Stimulated activated CD4-positive, alpha-beta T cell treated with anti-CD3 and anti-CD28 coated beads, Interleukin-12 subunit alpha, Interleukin-12 subunit beta, amount 100 ng/mL, for 4 hours (primary cell): Measurements from ENCODE around the gene SLC6A7.

Experiments
- DNase-seq: peaks from one replicate; pipeline ENCODE4 v3.0.0-alpha.2; 2020

The SLC6A7 gene

DNA sequence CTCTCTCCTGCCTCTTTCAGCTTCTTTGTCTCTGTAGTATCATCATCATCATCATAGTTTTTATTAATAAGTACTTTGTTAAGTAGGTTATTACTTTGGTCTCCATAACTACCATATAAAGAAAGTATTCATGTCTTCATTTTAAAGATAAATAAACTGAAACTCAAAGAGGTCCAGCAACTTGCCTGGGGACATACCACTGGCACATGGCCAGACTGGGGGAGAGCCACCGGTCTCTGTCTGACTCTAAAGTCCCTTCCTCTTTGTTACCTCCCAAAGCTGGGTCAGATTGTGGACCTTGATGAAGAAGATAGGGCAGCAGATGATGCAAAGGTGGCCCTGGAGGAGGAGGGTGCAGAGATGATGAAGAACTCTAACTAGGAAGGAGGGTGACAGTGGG is 14.8 kb upstream of the SLC6A7 start:
- no peak for DNase-seq

DNA sequence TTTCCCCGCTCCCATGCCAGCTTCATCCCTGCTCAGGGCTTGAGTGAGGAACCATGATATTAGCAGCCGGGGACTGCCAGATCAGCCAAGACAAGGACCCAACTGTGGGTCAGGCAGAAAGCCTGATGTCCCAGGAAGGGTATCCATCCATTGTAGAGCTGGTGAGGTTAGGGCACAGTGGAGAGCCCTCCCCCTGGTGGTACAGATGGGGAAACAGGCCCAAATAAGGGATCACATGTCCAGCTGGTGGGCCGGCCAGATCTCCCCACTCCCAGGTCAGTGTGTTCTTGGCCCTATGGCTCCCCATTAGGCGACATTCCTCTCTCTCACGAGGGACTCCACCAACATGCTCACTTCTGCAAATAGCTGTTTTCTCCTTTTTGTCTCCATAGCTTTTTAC is 14.3 kb upstream of the SLC6A7 start:
- DNase-seq = no peak

DNA sequence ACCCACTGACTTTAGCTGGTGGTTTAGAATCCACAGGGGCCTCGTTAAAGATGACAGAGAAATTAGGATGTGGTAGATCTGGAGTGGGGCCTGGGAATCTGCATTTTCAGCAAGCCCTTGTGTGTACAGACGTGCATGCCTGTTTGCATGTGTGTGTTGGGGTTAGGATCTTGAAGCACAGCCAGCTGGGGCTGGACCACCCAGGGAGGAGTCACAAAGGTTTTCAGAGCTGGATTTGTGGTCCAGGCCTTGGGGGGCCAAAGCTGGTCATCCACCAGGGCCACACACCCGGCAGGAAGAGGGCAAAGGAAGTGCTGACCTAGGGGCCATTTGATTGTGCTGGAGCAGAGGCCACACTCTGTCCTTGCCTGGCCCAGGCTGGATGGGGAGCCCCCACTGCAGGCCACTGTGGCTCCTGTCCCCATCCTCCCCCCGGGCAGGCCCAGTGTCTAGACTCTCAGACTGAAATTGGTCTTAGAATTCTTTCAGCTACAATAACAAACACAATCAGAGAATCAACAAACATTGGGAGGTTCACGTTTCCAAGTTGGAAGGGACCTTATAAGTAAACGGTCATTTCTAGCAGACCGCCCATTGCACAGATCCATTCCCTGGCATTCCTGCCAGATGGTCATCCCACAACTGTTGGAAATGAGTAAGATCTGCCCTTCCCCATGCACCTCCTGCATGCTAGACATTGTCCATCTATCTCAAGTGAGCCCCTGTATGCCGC is 13.0 kb upstream of the SLC6A7 start:
- no peak for DNase-seq

DNA sequence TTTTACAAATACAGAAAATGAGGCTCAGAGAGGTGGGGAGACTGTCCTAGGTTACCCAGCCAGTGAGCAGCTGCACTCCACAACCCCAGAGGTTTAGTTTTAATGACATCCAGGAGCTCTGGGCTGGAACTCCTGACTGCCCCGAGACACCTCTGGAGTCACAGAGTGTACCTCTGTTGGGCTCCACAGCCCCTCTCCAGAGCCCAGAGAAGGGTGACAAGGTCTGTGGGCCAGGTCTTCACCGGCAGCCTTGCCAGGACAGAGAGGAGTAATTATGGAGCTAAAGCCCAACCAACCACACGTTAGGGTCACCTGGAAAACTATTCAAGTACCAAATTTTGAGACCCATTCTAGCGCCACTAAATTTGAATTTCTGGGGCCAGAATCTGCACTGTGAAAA is 12.1 kb upstream of the SLC6A7 start:
- no peak for DNase-seq

DNA sequence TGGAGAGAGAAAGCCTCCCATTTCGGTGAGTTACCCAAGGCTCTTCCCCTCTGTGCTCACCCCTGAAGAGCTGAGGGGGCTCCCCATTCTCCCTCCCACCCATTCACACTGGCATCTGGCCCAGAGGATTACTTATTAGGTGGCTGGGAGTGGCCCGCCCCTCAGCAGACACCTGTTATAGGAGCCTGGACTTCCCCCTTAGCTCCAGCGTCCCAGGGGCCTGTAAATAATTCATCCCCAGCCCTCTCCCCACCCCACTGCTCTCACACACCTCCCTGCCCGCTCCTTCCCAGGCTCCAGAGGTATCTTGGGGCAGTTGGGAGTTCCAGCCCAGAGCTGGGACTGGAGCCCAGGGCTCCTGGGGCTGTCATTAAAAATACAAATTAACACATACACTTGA is 11.6 kb upstream of the SLC6A7 start:
- DNase-seq = no peak

DNA sequence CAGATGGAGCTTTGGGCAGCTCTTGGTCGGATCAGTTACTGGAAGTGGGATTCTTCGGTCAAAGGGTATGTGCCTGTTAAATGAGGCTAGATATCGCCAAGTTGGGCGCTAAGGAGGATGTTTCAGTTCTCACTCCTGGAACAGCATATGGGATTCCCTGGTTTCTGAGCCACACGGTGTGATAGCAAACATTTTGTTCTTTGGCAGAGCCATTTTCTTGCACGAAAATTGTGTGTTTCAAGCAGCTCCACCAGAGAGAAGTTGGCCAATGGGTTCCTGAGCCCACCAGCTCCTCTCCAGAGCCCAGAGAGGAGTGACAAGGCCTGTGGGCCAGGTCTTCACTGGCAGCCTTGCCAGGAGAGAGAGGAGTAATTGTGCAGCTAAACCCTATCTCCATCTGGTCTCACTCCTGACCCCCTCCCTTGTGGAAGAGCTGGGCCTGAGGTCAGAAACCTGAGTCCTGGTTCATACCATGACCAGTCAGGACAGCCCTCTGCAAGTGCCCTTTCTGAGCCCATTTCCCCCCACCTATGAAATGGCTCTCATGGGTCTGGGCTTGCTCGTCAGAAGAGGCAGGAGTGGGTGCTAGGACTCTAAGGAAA is 10.7 kb upstream of the SLC6A7 start:
- DNase-seq = no peak

DNA sequence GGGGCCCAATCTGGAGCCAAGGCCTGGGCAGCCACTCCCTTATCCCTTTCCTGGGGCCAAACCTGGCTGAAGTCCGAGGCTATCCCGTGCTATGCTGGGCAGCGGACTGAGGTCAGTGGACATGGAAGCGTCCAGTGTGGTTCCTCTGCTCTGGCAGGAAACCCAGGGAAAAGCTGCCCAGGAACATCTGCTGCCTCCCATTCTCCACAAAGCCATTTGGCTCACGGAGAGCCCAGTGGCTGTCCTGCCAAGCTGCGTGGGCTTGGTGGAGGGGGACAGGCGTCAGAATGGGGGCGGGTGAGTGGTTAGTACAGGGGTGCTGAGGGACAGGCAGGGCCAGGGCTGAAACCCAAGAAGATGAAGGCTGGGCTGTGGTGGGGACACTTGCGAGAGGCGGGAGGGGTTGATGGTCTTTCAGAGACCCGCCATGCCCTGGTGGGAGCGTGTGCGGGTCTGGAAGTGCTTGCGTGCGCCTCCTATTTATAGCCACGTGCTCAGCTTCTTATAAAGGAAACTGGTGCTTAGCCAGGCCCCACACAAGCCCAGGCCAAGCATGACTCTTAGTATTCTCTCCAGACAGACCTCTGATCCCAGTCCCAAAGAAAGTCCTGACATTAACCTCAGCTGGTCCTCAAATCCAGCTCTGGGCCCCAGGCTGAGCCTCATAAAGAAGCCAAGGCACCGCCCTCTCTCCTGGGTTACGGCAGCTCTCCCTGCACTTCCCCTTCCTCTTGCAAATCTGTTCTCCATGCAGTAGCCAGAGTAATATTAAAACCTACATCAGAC is 9.4 kb upstream of the SLC6A7 start:
- no peak for DNase-seq

DNA sequence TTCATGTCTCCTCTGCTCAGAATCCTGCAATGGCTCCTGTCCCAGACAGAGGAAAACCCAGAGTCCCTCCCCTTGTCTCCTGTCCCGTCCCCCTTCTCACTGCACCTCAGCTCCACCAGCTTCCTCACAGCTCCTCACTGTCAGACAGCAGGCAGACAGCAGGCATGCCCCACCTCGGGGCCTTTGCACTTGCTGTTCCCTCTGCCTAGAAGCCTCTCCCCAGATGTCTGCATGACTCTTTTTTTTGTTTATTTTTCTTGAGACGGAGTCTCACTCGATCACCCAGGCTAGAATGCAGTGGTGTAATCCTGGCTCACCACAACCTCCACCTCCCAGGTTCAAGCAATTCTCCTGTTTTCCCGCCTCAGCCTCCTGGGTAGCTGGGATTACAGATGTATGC is 8.8 kb upstream of the SLC6A7 start:
- DNase-seq = no peak

DNA sequence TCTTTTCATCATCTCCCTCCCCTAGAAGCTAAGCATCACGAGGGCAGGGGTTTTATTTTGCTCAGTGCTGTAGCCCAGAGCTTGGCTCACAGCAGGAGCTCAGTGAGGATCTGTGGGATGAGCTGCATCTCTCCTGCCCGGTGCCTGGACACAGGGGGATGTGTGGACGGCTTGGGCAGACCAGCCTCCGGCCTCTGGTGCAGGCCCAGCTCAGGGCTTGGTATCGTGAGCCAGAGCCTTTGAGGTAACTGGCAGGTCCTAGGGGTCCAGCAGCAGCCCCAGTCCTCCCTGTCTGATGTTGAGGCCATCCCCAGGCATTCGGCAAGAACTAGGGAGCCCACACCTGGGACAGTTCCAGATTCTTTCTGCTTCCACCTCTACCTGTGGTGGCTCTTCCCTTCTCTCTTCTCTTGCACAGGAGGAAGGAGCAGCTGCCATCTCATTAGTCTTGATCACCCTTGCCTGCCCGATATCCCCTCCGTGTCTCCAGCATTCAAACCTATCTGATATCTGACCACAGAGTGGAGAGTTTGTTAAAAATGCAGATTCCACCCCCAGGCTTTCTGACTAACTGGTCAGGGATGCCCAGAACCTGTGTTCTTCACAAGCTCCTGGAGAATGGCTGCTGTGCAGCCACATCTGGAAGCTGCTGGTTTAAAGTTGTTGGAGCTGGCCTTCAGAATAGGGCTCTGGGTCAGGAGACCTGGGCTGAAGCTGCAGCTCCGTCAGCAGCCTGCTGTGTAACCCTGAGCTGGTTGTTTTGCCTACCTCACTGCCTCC is 7.9 kb upstream of the SLC6A7 start:
- no peak for DNase-seq

DNA sequence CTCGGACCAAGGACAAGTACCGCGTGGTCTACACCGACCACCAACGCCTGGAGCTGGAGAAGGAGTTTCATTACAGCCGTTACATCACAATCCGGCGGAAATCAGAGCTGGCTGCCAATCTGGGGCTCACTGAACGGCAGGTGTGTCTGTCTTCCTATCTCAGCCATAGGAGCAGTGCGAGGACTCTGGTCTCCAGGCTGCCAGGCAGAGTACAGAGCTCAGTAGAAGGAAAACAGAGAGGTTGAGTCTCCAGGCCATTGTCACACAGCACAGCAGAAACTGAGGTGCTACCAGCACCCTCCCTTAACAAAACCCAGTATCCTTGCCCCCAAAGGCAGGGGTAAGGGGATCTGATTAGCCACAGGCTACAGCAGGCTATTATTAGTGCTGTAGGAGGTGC is 7.1 kb upstream of the SLC6A7 start:
- no peak for DNase-seq

DNA sequence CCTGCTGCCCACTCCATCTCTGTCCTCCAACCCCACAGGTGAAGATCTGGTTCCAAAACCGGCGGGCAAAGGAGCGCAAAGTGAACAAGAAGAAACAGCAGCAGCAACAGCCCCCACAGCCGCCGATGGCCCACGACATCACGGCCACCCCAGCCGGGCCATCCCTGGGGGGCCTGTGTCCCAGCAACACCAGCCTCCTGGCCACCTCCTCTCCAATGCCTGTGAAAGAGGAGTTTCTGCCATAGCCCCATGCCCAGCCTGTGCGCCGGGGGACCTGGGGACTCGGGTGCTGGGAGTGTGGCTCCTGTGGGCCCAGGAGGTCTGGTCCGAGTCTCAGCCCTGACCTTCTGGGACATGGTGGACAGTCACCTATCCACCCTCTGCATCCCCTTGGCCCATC is 6.4 kb upstream of the SLC6A7 start:
- DNase-seq = no peak

DNA sequence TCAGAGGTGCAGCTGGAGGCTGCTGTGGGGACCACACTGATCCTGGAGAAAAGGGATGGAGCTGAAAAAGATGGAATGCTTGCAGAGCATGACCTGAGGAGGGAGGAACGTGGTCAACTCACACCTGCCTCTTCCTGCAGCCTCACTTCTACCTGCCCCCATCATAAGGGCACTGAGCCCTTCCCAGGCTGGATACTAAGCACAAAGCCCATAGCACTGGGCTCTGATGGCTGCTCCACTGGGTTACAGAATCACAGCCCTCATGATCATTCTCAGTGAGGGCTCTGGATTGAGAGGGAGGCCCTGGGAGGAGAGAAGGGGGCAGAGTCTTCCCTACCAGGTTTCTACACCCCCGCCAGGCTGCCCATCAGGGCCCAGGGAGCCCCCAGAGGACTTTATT is 5.9 kb upstream of the SLC6A7 start:
- no peak for DNase-seq

DNA sequence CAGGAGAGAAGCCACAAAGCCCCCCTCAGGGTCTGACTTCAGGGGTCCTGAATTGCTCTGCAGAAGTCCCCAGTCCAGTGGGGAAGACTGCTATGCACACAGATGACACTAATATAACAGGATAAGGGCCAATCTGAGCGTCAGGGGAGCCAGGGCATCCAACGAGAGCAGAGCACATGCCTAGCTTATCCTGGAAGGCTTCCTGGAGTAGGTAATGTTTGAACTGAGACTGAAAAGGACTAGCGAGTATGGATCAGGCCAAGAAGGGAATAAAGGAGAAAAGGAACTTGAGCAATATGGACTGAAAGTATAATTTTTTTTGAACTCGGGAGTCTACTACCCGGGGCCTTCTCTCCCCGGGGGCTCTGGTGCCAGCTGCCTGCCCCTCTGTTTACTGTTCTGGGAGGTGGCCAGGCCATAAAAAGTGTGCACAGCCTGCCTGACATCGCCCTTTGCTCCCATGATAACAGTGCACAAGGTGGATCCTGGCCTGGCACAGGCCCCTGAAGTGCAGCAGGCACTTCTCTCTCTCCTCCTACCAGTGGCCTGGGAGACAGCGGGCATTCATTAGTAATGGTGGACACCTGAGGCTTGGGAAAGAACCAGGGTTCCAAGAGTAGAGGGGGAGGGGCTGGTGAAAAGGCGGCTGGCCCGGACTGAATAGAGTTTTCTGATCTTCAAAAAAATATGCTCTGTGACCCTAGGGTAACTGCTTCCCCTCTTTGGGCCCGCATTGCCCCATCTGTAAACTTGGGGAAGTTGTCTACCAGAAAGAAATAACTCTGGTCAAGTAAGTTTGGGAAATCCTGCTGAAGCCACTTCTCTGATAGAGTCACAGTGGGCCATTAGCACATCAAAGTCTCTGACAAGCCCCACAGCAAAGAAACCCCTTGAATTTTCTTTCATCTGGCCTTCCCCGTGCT is 4.6 kb upstream of the SLC6A7 start:
- DNase-seq = no peak

DNA sequence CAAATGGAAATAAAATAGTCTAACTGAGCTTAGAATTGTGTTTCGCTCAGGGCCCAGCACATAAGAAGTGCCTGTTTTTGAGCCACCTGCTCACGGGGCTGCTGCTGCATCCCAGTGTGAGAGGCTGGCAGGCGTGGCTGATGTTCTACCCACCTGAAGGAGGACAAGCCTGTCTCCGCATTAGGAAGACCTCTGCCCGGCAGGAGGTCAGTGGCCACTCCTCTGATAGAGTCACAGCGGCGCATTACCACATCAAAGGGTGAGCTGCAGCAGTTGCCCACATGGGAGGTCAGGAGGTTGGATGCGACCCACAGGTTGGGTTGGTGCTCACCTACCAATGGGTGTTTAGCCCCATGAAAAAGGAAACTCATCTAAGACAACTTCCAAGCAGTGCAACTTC is 3.7 kb upstream of the SLC6A7 start:
- no peak for DNase-seq

DNA sequence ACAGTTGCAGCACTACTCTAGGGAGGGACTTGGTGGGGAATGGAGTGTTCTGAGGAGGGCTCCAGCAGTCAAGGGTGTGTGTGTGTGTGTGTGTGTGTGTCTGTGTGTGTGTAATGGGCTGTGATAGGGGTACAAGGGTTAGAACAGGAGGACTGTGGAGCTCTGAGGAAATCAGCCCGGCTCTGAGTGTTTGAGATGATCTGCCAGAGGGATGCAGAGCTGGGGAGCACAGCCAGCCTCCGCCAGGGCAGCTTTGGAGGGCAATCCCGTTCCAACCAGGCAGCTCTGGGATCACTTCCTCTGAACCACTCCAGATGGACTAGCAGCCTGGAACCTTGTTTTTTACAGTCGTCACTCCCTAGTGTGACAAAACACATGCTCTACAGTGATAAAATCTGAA is 3.0 kb upstream of the SLC6A7 start:
- no peak for DNase-seq

DNA sequence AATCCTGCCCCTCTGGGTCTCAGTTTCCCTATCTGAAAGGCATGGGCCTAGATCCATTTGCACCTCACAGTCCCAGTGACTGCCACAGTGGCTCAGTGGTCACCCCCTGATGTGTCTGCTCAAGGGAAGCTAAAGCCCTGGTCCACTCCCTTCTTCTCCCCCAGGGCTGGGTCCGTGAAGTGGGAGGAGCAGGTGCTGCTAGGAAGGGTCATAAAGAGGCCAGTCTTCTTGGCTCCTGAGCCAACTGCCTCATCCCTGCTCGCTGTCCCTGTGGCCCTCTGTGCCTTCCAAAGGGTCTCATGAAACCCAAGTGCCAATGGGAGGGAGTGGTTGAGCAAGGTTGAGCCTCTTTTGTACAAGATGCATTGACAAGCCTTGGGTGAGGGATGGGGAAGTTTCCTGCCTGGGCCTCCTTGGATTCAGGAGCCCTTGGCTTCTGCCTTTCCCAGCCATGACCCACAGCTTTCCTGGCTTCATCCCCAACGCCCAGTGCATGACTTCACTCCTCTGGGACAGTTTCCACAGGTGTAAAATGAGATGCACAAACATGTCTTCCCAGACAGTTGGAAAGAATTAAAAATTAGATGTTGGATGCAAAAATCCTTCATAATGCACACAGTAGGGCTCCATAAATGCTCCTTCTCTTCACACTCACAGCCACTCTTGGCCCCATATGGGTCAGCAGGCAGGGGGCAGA is 1.6 kb upstream of the SLC6A7 start:
- no peak for DNase-seq

DNA sequence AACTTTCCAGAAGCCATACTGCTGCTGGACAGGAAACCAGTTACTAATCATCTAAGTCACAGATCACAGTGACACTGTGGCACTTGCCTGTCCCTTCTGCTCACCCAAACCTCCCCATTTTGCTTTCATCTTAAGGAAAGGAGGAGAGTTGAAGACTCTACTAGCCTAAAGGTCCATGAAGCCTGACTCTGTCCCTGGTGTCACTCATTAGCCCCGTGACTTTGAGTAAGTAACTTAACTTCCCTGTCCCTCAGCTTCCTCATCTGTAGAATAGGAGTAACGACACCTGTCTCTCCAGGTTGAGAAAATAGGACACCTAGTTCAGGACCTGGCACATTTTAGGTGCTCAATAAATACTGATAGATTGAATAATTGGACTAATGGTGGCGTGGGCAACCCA is 536 bp upstream of the SLC6A7 start:
- no peak for DNase-seq

DNA sequence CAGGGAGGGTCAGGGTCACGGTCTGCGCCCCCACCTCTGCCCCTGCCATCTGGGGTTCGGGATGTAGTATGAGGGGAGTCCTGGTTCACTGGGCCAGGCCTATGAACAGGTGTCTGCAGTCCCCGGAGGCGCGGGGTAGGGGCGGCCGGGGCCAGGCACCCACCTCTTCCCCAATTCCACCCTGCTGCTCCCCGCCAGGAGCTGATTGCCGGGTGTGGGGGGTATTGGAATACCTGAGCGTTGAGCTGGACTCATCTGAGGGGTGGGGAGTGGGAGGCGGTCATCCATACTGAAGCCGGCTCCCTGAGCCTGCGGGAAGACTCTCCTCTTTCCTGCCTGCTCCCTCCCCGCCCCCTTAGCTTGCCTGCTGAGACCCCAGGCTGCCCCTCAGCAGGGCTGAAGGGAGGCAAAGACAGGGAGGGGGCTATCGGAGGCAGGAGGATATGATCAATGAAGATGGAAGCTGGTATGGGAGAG is 679 bp downstream of the SLC6A7 start:
- no peak for DNase-seq

DNA sequence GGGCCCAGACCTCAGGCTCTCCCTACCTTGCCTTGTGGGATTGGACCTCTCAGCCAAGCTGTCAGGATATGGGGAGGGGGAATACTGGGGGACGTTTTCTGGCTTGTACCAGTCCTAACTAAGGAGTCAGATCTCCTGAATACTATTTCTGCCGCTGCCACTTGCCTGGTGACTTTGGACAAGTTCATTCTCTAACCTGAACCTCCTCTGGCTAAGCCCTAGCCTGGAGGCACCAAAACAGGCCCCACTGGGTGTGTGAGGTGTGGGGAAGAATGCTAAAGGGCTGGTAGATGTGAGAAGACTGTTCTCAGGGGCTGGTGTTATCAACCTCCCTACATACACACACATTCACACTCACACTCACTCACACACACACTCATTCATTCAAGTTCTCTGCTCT is 1.1 kb downstream of the SLC6A7 start:
- DNase-seq = no peak

DNA sequence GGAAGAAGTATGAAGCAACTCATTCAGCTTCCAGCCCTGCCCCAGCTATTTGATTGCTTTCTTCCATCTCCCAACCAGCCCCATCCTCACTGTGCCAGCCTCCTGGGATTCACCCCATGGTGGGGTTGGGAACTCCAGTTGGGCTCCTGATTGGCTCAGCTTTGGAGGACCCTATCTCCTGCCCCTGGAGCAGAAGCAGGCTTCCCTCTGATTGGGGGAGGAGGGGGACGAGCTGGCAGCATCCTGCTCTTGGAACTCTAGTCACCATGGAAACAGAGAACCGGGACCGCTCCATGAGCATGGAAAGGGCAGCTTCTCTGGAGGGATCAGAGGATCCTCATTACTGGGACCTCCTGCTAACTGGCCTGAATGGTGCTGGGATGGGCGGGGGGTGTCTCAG is 2.6 kb downstream of the SLC6A7 start:
- no peak for DNase-seq

DNA sequence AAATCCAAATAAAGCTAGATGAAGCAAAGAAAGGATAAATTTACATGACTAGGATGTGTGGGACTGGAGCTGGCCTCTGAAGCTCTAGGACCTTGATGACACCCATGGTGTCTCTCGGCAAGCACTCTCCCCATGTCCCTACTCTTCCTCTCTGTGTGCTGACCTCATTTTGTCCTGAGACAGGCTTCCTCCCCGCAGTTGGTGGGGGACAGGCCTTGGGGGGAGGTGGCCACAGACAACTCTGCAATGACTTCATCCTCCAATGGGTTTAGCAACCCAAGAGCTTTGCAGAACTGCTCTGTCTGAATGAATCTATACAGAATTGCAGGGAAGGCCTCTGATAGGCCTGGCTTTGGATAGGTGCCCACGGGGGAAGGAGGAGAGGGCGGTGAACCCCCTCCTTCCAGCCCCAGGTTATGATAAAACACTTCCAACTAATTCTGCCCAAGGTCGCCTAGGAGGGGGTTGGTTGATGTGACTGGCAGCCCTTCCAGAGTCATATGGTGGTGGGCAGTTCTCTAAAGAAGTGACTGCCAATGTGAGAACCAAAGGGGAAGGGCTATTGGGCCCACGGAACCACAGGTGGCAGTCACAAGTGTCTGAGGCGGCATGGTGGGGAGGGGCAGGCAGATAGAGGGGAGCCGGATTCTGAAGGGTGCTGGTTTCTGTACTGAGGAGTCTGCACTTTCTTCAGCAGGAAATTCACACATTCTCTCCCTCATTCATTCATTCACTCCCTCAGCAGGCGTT is 6.0 kb downstream of the SLC6A7 start:
- DNase-seq = no peak
